ENCODE data around the gene SCYL2. TPM values are rescaled to one million over a fixed set of nuclear protein-coding genes. Genes with fewer than 3 reads are reported as not detected.
"Not testable (repeated sequence)": the region's sequence is repeated elsewhere in the genome, so short reads cannot be mapped to it uniquely, and the experiment has no call there.

SCYL2 gene, protein sequence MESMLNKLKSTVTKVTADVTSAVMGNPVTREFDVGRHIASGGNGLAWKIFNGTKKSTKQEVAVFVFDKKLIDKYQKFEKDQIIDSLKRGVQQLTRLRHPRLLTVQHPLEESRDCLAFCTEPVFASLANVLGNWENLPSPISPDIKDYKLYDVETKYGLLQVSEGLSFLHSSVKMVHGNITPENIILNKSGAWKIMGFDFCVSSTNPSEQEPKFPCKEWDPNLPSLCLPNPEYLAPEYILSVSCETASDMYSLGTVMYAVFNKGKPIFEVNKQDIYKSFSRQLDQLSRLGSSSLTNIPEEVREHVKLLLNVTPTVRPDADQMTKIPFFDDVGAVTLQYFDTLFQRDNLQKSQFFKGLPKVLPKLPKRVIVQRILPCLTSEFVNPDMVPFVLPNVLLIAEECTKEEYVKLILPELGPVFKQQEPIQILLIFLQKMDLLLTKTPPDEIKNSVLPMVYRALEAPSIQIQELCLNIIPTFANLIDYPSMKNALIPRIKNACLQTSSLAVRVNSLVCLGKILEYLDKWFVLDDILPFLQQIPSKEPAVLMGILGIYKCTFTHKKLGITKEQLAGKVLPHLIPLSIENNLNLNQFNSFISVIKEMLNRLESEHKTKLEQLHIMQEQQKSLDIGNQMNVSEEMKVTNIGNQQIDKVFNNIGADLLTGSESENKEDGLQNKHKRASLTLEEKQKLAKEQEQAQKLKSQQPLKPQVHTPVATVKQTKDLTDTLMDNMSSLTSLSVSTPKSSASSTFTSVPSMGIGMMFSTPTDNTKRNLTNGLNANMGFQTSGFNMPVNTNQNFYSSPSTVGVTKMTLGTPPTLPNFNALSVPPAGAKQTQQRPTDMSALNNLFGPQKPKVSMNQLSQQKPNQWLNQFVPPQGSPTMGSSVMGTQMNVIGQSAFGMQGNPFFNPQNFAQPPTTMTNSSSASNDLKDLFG
- polyA plus RNA-seq (2012; ENCODE audit: missing spikeins) = 19.0 TPM

DNA sequence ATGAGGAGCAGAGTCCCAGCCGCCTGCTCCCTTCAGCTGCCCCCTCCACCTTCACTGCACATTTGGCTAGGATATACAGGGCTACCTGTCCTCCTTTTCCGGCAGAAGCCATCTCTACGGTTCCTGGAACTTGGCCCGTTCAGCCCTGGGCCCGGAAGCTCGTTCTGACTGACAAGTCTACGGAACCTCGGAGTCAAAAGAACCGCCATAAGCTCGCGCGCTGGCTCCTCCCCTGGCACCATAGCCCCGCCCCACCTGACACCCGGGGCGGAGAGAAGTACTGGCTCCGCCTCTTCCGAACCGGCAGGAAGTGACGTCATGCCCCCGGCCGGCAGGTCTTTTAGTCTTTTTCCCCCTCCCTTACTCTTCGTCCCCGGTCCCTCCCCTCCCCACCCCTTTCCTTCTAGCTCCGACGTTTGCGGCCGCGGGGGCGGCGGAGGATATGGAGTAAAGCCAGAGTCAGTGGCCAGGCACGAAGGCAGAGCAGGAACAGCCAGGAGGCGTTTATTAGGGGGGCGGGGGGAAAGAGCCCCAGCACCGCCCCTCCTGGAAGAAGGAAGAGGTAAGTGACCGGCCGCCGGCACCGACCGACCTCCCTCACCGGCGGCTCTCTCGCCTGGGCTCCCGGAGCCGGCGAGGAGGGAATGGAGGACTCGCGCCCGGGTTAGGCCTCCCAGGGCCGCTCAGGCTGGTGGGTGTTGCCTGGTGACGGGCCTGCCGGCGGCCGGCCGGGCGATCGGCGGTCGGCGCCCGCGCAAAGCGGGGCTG is at the start of gene SCYL2, which contains the start of gene DEPDC4:
TSS of gene SCYL2 (plus strand) at position 343 of the 768 bp plus-strand sequence. CDS start 15,794 bp downstream, outside the sequence.
TSS of gene DEPDC4 (minus strand) at position 245 of the 768 bp plus-strand sequence. CDS start at position 242, 3 bp downstream.
- FAIRE-seq = peak; percentile 94
- peak; percentile 49 for DNase-seq (ENCODE audit: insufficient read length)
- peak; percentile 46; the same call in 1 of the 2 replicates for TF ChIP-seq POLR2A (IDR thresholded peaks at IDR 0.05; ENCODE audit: low read depth, low read length)
- TF ChIP-seq POLR2AphosphoS5 (IDR thresholded peaks at IDR 0.05; ENCODE audit: low read depth, low read length) = no peak
- TF ChIP-seq TAF1 (IDR thresholded peaks at IDR 0.05; ENCODE audit: borderline replicate concordance, low read depth, low read length) = no peak

DNA sequence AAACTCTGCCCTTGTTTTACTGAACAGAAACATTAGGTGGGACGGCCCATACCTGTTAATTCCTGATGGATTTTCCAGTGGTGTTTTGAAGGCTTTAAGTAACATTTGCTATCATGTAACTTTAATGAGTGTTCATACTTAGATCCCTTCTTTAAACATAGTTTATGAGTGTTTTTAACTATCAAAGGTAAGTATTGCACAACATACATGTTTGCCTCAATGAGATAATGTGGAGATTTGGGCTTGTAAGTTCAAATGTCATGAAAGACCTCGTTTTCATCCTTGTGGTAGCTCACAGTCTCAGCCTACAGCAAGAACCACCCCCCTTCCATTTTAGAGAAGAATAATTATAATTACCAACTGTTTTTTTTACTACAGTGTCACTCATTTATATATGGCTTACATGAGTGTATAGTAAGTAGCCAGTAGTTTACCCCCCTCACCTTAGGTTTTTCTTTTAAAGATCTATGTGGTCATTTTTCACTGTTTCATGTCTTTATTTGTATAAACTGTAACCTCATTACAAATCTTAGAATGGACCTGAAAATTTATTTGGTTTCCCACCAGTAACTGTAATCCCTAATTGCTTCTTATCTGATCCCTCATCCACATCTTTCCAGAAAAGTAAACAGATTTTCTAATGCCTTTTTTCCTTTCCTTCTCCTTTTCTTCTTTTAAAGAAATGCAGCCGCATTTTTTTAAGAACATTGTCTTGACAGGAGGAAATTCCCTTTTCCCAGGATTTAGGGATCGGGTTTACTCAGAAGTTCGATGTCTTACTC is 47.5 kb upstream of the SCYL2 start:
- FAIRE-seq = no peak

DNA sequence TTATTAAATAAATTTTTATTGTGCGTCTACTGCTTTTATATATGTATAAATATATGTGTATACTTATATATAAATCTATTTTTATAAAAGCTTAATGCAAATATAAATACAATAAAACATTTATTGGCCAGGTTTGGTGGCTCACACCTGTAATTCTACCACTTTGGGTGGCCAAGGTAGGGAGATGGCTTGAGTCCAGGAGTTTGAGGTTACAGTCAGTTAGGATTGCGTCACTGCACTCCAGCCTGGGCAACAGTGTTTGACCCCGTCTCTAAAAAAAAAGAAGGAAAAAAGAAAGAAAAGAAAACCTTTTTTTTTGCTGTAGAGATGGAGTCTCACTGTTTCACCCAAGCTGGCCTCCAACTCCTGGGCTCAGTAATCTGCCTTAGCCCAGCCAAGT is 45.5 kb upstream of the SCYL2 start:
- no peak for FAIRE-seq
- no peak for TF ChIP-seq TAF1 (IDR thresholded peaks at IDR 0.05; ENCODE audit: borderline replicate concordance, low read depth, low read length)
- TF ChIP-seq POLR2A (IDR thresholded peaks at IDR 0.05; ENCODE audit: low read depth, low read length) = no peak
- no peak for TF ChIP-seq POLR2AphosphoS5 (IDR thresholded peaks at IDR 0.05; ENCODE audit: low read depth, low read length)
- no peak for DNase-seq (ENCODE audit: insufficient read length)

More for the DNA sequence above, 47.5 kb upstream of the SCYL2 start:
- TF ChIP-seq POLR2AphosphoS5 (IDR thresholded peaks at IDR 0.05; ENCODE audit: low read depth, low read length) (no peak), POLR2A (IDR thresholded peaks at IDR 0.05; ENCODE audit: low read depth, low read length) (no peak), TAF1 (IDR thresholded peaks at IDR 0.05; ENCODE audit: borderline replicate concordance, low read depth, low read length) (no peak)
- no peak for DNase-seq (ENCODE audit: insufficient read length)

DNA sequence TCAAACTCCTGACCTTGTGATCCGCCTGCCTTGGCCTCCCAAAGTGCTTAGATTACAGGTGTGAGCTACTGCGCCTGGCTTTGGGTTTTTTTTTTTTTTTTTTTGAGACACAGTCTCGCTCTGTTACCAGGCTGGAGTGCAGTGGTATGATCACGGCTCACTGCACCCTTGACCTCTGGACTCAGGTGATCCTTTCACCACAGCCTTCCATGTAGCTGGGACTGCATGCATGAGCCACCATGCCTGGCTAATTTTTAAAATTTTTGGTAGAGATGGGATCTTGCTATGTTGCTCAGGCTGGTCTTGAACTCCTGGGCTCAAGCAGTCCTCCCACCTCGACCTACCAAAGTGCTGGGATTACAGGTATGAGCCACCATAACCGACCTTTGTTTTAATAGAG is 44.8 kb upstream of the SCYL2 start:
- not testable (repeated sequence) for DNase-seq (ENCODE audit: insufficient read length); FAIRE-seq

DNA sequence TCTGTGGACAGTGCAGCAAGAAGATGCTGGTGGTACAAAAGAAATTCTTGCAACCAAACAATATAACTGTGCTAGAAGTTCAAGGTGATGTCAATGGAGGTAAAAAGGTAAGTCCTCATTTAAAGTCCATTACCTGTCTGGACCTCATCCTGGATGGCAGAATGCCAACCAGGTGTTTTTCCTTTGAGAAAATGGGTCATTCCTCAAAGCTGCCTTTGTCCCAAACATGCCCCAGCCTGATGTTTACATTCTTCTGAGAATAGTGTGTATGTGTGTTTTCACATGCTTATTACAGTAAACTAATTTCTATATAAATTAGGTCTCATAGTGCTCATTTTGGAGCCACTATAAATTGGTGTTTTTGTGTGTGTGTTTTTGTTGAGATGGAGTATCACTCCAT is 41.5 kb upstream of the SCYL2 start:
- DNase-seq (ENCODE audit: insufficient read length) = no peak
- TF ChIP-seq POLR2A (IDR thresholded peaks at IDR 0.05; ENCODE audit: low read depth, low read length) = no peak
- TF ChIP-seq POLR2AphosphoS5 (IDR thresholded peaks at IDR 0.05; ENCODE audit: low read depth, low read length) = no peak
- no peak for TF ChIP-seq TAF1 (IDR thresholded peaks at IDR 0.05; ENCODE audit: borderline replicate concordance, low read depth, low read length)
- FAIRE-seq = no peak

DNA sequence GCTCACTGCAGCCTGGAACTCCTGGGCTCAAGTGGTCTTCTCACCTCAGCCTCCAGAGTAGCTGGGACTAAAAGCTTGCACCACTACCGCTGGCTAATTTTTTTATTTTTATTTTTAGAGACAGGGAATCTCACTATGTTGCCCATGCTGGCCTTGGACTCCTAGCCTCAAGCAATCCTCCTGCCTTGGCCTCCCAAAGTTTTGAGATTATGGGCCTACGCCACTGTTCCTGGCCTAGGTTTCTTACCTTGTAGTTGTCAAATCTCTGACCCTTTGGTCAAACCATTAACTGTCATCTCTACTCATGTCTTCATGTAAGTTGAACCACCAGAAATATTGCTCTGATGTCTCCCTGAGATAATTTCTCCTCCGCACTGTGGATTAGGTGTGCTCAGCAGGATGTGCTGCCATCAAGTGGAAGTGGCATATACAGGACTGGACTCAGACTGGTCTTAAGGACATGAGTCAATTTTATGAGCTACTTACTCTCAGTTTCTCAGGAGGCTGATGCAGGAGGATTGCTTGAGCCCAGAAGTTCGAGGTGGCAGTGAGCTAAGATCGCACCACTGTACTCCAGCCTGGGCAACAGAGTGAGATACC is 37.8 kb upstream of the SCYL2 start:
- FAIRE-seq = no peak
- DNase-seq (ENCODE audit: insufficient read length) = no peak
- TF ChIP-seq POLR2AphosphoS5 (IDR thresholded peaks at IDR 0.05; ENCODE audit: low read depth, low read length) (no peak), TAF1 (IDR thresholded peaks at IDR 0.05; ENCODE audit: borderline replicate concordance, low read depth, low read length) (no peak), POLR2A (IDR thresholded peaks at IDR 0.05; ENCODE audit: low read depth, low read length) (no peak)

DNA sequence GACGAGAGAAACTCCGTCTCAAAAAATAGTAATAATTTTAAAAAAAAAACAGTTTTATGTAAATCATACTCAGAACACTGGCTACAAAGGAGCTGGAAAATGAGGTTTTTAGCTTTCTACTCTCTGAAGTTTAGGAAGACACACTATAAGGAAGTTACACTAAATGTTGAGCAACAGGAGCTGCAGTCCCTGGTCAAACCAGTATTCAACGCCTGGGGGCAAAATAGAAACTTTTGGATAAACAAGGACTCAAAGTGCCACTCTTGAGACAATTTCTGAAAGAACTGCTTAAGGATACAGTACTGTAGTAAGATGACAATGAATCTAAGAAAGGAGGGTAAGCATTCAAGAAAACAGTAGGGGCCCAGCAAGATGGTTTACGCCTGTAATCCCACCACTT is 37.1 kb upstream of the SCYL2 start:
- TF ChIP-seq POLR2AphosphoS5 (IDR thresholded peaks at IDR 0.05; ENCODE audit: low read depth, low read length) (no peak), POLR2A (IDR thresholded peaks at IDR 0.05; ENCODE audit: low read depth, low read length) (no peak), TAF1 (IDR thresholded peaks at IDR 0.05; ENCODE audit: borderline replicate concordance, low read depth, low read length) (no peak)
- FAIRE-seq (no peak), DNase-seq (ENCODE audit: insufficient read length) (no peak)

DNA sequence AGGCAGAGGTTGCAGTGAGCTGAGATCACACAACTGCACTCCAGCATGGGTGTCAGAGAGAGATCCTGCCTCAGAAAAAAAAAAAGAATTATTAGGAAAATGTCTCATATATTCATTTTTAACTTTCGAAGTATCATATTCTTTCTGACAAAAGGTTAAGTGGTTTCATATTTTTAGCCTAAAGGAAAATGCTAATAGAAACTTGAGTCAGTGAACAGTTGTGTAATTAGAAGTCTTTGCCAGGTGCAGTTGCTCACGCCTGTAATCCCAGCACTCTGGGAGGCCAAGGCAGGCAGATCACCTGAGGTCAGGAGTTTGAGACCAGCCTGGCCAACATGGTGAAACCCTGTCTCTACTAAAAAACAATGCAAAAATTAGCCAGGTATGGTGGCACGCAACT is 35.1 kb upstream of the SCYL2 start:
- DNase-seq (ENCODE audit: insufficient read length); FAIRE-seq: not testable (repeated sequence)

DNA sequence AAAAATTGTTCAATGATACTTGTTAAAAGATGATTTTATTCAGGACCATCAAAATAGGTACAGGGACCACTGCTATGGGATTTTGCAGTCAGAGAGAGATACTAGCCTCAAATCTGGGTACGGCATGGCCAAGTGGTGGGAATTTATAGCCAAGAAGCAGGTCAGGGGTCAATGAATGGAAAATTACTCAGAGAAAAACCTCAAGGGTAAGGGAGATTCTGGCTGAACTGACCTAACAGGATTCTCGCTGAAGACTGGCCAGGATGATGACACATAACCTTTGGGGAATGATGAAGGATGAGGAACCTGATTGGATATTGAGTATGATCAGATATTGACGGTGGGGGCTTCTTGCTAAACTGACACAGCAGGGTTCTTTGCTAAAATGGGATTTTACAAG is 32.8 kb upstream of the SCYL2 start:
- DNase-seq (ENCODE audit: insufficient read length) = no peak
- FAIRE-seq = no peak
- TF ChIP-seq TAF1 (IDR thresholded peaks at IDR 0.05; ENCODE audit: borderline replicate concordance, low read depth, low read length) (no peak), POLR2A (IDR thresholded peaks at IDR 0.05; ENCODE audit: low read depth, low read length) (no peak), POLR2AphosphoS5 (IDR thresholded peaks at IDR 0.05; ENCODE audit: low read depth, low read length) (no peak)

DNA sequence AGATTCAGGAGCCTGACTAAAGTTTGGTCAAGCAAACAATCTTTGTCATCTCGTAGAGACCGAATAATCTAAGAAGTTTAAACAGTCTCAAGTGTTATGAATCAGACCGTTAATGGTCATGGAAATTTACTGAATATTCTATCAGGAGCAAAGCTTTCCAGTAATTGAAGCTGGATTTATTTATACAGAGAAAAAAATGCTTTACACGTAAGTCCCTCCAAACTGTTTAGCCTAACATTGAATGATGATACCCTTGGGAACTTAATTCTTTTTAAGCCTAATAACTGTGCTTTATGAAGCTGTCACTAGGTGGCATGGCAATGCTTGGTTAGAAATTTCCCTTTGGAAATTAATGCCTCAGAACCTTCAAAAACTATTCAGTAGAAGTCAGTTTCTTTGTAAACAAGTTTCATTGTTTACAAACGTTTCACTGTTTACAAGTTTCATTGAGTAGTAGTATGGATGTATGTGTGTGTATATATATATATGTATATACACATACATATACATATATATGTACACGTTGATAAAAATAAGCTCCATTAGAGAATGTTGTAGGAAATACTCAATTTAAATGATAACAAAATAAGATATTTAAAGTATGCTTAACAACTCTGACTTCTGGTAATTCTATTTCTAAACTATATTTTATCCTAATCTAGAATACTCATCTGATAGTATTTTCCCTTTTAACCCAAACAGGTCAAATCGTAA is 32.2 kb upstream of the SCYL2 start:
- no peak for FAIRE-seq
- TF ChIP-seq POLR2A (IDR thresholded peaks at IDR 0.05; ENCODE audit: low read depth, low read length) (no peak), POLR2AphosphoS5 (IDR thresholded peaks at IDR 0.05; ENCODE audit: low read depth, low read length) (no peak), TAF1 (IDR thresholded peaks at IDR 0.05; ENCODE audit: borderline replicate concordance, low read depth, low read length) (no peak)

More for the DNA sequence above, 32.2 kb upstream of the SCYL2 start:
- no peak for DNase-seq (ENCODE audit: insufficient read length)
